Measurements from ENCODE around the gene BTG2.

BTG2 gene

DNA sequence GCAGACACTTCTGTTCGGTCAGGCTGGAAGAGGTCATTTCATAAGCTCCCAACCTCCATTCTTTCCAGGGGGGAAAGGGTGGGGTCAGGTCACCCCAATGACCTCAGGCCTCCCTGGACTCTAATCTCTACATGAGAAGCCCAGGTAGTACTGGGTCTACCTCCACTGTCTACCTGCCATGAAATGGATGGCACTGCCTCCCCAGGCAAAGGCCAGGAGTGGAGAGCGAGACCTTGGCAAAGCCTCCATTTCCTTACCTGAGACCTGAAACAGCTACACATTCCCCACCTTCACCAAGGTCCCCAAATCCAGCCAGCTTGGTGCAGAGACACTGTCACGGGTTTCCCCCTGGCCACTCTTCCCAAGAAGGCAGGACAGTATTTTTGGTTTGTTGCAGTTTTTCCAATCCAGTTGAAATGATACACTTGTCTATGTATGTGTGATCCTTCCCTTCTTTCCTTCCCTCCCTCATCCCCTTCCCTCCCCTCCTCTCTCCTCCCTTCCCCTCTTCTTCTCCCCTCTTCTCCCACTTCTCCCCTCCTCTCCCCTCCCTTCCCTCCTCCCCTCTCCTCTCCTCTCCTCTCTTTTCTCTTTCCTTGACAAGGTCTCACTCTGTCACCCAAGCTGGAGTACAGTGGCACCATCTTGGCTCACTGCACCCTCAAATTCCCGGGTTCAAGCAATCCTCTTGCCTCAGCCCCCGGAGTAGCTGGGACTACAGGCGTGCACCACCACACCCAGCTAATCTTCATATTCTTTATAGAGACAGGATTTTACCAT is 16.1 kb downstream of the BTG2 start:
- H3K4me3 ChIP-seq (ENCODE audit: low read depth, low read length), result no peak overlapping the region
- TF ChIP-seq, protein P1, sequence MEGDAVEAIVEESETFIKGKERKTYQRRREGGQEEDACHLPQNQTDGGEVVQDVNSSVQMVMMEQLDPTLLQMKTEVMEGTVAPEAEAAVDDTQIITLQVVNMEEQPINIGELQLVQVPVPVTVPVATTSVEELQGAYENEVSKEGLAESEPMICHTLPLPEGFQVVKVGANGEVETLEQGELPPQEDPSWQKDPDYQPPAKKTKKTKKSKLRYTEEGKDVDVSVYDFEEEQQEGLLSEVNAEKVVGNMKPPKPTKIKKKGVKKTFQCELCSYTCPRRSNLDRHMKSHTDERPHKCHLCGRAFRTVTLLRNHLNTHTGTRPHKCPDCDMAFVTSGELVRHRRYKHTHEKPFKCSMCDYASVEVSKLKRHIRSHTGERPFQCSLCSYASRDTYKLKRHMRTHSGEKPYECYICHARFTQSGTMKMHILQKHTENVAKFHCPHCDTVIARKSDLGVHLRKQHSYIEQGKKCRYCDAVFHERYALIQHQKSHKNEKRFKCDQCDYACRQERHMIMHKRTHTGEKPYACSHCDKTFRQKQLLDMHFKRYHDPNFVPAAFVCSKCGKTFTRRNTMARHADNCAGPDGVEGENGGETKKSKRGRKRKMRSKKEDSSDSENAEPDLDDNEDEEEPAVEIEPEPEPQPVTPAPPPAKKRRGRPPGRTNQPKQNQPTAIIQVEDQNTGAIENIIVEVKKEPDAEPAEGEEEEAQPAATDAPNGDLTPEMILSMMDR (IDR thresholded peaks at IDR 0.05; ENCODE audit: insufficient read depth, low read depth, low read length, missing control alignments), result no peak
- DNase-seq (ENCODE audit: low read depth), result no peak

DNA sequence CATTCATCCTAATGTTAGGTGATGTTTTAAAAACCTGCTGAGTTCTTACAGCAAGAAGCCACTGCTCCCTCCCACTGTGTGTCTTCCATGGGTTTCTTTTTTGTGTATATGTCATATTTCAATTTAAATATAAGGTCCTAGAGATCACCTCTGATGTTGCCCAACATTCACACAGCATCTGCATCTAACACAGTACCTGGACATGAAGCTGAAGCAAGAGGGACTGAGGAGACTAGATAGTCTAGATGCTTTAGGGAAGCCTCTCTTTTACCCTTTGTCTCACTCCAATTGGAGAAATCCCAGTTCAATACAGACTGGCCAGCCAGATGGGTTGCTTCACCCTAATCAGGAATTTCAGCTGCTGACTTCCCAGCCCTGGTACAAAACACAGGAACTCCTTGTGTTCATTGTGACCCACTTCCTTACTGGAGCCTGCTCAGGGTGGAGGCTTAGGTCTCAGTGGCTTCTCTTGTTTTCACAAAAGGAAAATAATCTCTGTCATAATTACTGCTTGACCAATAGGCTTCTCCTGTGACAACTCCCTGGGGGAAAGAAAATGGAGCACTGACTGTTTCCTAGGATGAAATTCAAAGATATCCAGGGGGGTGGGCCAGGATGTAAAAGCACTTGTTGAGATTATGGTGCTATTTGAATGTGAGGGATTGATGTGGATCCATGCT is 17.3 kb downstream of the BTG2 start:
- TF ChIP-seq, protein P1 (IDR thresholded peaks at IDR 0.05; ENCODE audit: insufficient read depth, low read depth, low read length, missing control alignments), result no peak
- DNase-seq (ENCODE audit: low read depth), result no peak
- H3K4me3 ChIP-seq (ENCODE audit: low read depth, low read length), result no peak overlapping the region

- H3K4me3 ChIP-seq (ENCODE audit: low read depth, low read length), result no peak overlapping the region
- DNase-seq (ENCODE audit: low read depth), result no peak
- TF ChIP-seq, protein P1 (IDR thresholded peaks at IDR 0.05; ENCODE audit: insufficient read depth, low read depth, low read length, missing control alignments), result no peak
These were observed 18.3 kb downstream of the BTG2 start for GRCh38 chr1:203323587-203323986.

- peak overlapping the region; percentile 29 for H3K4me3 ChIP-seq (ENCODE audit: low read depth, low read length)
- peak; percentile 76 for DNase-seq (ENCODE audit: low read depth)
- TF ChIP-seq, protein P1 (IDR thresholded peaks at IDR 0.05; ENCODE audit: insufficient read depth, low read depth, low read length, missing control alignments), result no peak
These were observed 19.0 kb downstream of the BTG2 start for GRCh38 chr1:203324105-203325025.

- peak; percentile 94 for DNase-seq (ENCODE audit: low read depth)
- TF ChIP-seq, protein P1 (IDR thresholded peaks at IDR 0.05; ENCODE audit: insufficient read depth, low read depth, low read length, missing control alignments), result no peak
- peak overlapping the region; percentile 56 for H3K4me3 ChIP-seq (ENCODE audit: low read depth, low read length)
These were observed 19.7 kb downstream of the BTG2 start for GRCh38 chr1:203325026-203325417.

DNA sequence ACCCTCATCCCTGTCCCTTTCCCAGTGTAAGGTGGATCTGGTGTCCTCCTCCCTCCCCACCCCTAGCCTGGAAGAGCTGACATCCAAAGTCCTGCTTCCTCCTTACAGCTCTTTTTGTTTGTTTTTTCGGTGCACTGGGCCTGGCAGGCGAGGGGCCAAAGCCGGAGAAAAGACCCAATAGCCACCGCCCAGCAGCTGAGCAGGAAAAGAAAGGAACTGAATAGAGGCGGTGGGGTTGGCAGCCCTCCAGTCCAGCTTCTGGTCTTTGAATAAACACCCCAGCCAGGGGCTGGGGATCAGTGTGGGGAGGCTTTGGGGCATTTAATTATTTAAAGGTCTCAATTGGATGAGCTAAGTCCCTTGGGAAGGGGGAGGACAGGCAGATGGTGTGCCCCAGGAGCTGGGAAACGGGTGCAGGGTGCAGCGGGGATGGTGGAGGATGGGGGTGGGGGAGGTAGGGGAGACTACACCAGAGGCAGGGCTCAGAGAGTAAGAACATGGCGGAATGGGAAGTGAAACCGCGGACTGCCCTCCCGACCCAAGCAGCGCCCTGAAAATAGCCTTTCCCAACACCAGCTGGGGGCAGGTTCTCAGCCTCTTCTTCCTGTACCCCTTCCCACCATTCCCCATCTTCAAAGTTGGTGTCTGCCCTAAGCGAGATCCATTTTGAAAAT is 20.2 kb downstream of the BTG2 start:
- TF ChIP-seq, protein P1 (IDR thresholded peaks at IDR 0.05; ENCODE audit: insufficient read depth, low read depth, low read length, missing control alignments), result no peak
- peak; percentile 82 for DNase-seq (ENCODE audit: low read depth)

More for the DNA sequence above, 20.2 kb downstream of the BTG2 start:
- peak overlapping the region; percentile 56 for H3K4me3 ChIP-seq (ENCODE audit: low read depth, low read length)

Measured in GM12865 (cell line).